Mucosa of gallbladder (tissue), 1 donor: ENCODE data around the gene EGR1. TPM values are rescaled to one million over a fixed set of nuclear protein-coding genes. Genes with fewer than 3 reads are reported as not detected.

Experiments
- DNase-seq: peaks from one replicate; pipeline ENCODE4 v3.0.0-alpha.2; 2020; ENCODE audit warnings: low spot score
- total RNA-seq: library from RNA; stranded (reverse); gene quantifications from one replicate; pipeline ENCODE4 v1.2.1, GENCODE V29; 2021
- donor health status: DM: no; HTN: no; CAD: no.

EGR1 gene
- total RNA-seq: 98.5 TPM

GRCh38 chr5:138465261-138466124, at the start of gene EGR1:
TSS of gene EGR1 (plus strand) at chr5:138465479. CDS start at chr5:138465762, 283 bp downstream.
- DNase-seq: peak; percentile 97

GRCh38 chr5:138418444-138418843, 46.8 kb upstream of the EGR1 start:
- DNase-seq: no peak

- DNase-seq: no peak
Measured at GRCh38 chr5:138425079-138425478, 40.2 kb upstream of the EGR1 start.

GRCh38 chr5:138435943-138436342, 29.3 kb upstream of the EGR1 start:
- DNase-seq: no peak

GRCh38 chr5:138438003-138438723, 27.1 kb upstream of the EGR1 start:
- DNase-seq: no peak

GRCh38 chr5:138438724-138439476, 26.4 kb upstream of the EGR1 start, which contains the start of gene REEP2:
TSS of gene REEP2 (plus strand) at chr5:138439057. CDS start at chr5:138439209, 152 bp downstream.
- no peak for DNase-seq

- DNase-seq: no peak
Measured at GRCh38 chr5:138439477-138440158, 25.7 kb upstream of the EGR1 start.

GRCh38 chr5:138440159-138441073, 24.9 kb upstream of the EGR1 start:
- no peak for DNase-seq

- no peak for DNase-seq
Measured at GRCh38 chr5:138441221-138441620, 24.1 kb upstream of the EGR1 start.

- DNase-seq: no peak
Measured at GRCh38 chr5:138444078-138444773, 21.1 kb upstream of the EGR1 start.

- DNase-seq: no peak
Measured at GRCh38 chr5:138444774-138445546, 20.3 kb upstream of the EGR1 start.

- no peak for DNase-seq
Measured at GRCh38 chr5:138445547-138446271, 19.6 kb upstream of the EGR1 start.

- DNase-seq: no peak
Measured at GRCh38 chr5:138448070-138448469, 17.2 kb upstream of the EGR1 start.

GRCh38 chr5:138448481-138449398, 16.5 kb upstream of the EGR1 start:
- DNase-seq: no peak

GRCh38 chr5:138449501-138450239, 15.6 kb upstream of the EGR1 start:
- peak; percentile 88 for DNase-seq

GRCh38 chr5:138450971-138451370, 14.3 kb upstream of the EGR1 start:
- no peak for DNase-seq

- no peak for DNase-seq
Measured at GRCh38 chr5:138452720-138453119, 12.6 kb upstream of the EGR1 start.
